ENCODE data around the gene TBC1D9B. TPM values are rescaled to one million over a fixed set of nuclear protein-coding genes. Genes with fewer than 3 reads are reported as not detected.

TBC1D9B gene
- total and polyA plus RNA-seq, 9 of the 15 experiments (the other 6 are each of a cell fraction or from before 2014, with no cell fraction given): 2.9 to 59.1 (median 33.5) TPM

DNA sequence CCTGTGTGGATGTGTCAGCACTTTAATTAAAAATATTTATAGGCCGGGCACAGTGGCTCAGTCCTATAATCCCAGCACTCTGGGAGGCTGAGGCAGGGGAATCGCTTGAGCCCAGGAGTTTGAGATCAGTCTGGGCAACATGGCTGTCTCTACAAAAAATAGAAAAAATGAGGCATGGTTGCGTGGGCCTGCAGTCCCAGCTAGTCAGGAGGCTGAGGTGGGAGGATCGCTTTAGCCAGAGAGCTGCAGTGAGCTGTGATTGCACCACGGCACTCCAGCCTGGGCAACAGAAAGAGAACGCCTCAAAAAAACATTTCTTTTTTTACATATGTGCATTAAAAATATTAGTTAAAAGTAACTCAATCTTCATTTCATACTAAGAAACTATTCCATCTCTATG, 6.2 kb downstream of the TBC1D9B start:
- WGBS (ENCODE audit: insufficient coverage, low coverage, missing lambda C conversion rate): 94% methylated on average over 4 of the region's 6 CpGs
- peaks cover 0 to 23% of the 10 kb centered on the region in 2 experiments; a peak in 4 of 5 replicates for H3K4me1 ChIP-seq (replicated peaks in 1 of 2; ENCODE audit: control insufficient read depth in 2 of 2, insufficient read depth in 2 of 2, low read length in 2 of 2)
- peaks cover 5% of the 10 kb centered on the region for H3K9me1 ChIP-seq (ENCODE audit: control insufficient read depth, insufficient read depth, low read length)
- H4K20me1 ChIP-seq (replicated peaks; ENCODE audit: control insufficient read depth, insufficient read depth, low read length): no peaks in the 10 kb centered on the region
- ATAC-seq (no peak), DNase-seq (ENCODE audit: extremely low read depth in 1 of 4, low spot score in 3 of 4) (no peak), FAIRE-seq (no peak)
- in situ Hi-C loops (cut with MboI) (no loop called here), intact Hi-C loops (cut with micrococcal nuclease) (no loop called here)
- no TSS peak for BruUV-seq (replicated peaks)
- ChIA-PET CTCF (ENCODE audit: low intra/inter-chr PET ratio) (no interaction called here), POLR2A (interaction anchor here (0.6 to 1.4 kb wide), 3 partner anchors 13 to 1749 kb away, joined by 3 to 4 read pairs (median 3); no protein-coding TSS in a partner anchor)
- peaks cover 17% of the 10 kb centered on the region for H3K79me2 ChIP-seq (ENCODE audit: control insufficient read depth, insufficient read depth, low read length)
- TF ChIP-seq NFIX (CRISPR knock-in tag; IDR thresholded peaks at IDR 0.05; ENCODE audit: low read depth) (no peak), TCFL5 (CRISPR knock-in tag; conservative IDR thresholded peaks at IDR 0.05) (no peak), PHB2 (IDR thresholded peaks at IDR 0.05; ENCODE audit: low read depth) (no peak), SRSF1 (IDR thresholded peaks at IDR 0.05; ENCODE audit: low read depth, low read length) (no peak), BHLHE40 (IDR thresholded peaks at IDR 0.05; ENCODE audit: low read length) (no peak), BCOR (IDR thresholded peaks at IDR 0.05) (no peak), MNT (conservative IDR thresholded peaks at IDR 0.05) (no peak), CAMTA2 (CRISPR knock-in tag; conservative IDR thresholded peaks at IDR 0.05) (no peak), NCOA1 (IDR thresholded peaks at IDR 0.05; ENCODE audit: low read depth) (no peak), SRF (CRISPR knock-in tag; IDR thresholded peaks at IDR 0.05) (no peak), NR1H2 (CRISPR knock-in tag; IDR thresholded peaks at IDR 0.05) (no peak), RBM14 (IDR thresholded peaks at IDR 0.05; ENCODE audit: borderline replicate concordance, insufficient read depth, low read depth, low read length) (no peak), HMGN3 (IDR thresholded peaks at IDR 0.05; ENCODE audit: borderline replicate concordance, extremely low read depth, insufficient read length, low read depth, low read length) (no peak), ZNF263 (CRISPR knock-in tag; IDR thresholded peaks at IDR 0.05; ENCODE audit: borderline replicate concordance) (no peak), ZFX (CRISPR knock-in tag; IDR thresholded peaks at IDR 0.05) (no peak), ATF7 (IDR thresholded peaks at IDR 0.05) (no peak), KAT8 (IDR thresholded peaks at IDR 0.05; ENCODE audit: low read depth) (no peak), SAFB (IDR thresholded peaks at IDR 0.05; ENCODE audit: borderline replicate concordance, low read depth, low read length) (no peak), DNMT1 (IDR thresholded peaks at IDR 0.05) (no peak)
- no peak overlapping the region for H3K27ac ChIP-seq (ENCODE audit: extremely low read depth, low read depth, low read length)
- H3K36me3 ChIP-seq (ENCODE audit: control insufficient read depth, insufficient read depth, low read length): peaks cover 83% of the 10 kb centered on the region
- no peak overlapping the region for H2AFZ ChIP-seq (ENCODE audit: low read depth, low read length)
- no peak overlapping the region for H3K9ac ChIP-seq (ENCODE audit: insufficient read depth in 1 of 2, low read depth in 2 of 2, low read length in 2 of 2)
- H3K9me3 ChIP-seq (replicated peaks; ENCODE audit: control insufficient read depth, insufficient read depth, low read depth, low read length): no peaks in the 10 kb centered on the region
- no peaks in the 10 kb centered on the region for H3K27me3 ChIP-seq (ENCODE audit: control insufficient read depth in 2 of 2, insufficient read depth in 2 of 2, low read length in 2 of 2)
- H3K4me3 ChIP-seq: no peak overlapping the region
- H3K4me2 ChIP-seq (ENCODE audit: insufficient read depth, low read length): no peak overlapping the region

Measured in K562 (cell line).